ENCODE results near the gene NRIP1. TPM values are rescaled to one million over a fixed set of nuclear protein-coding genes. Genes with fewer than 3 reads are reported as not detected.

Gene NRIP1
- total and polyA plus RNA-seq, 2 of the 8 experiments (the other 6 are each of a cell fraction or from before 2014, with no cell fraction given): 1.5 to 9.3 TPM

- H3K27ac ChIP-seq (ENCODE audit: low read depth, low read length): no peak overlapping the region
- H3K79me1 ChIP-seq (ENCODE audit: low read depth, low read length): no peaks in the 10 kb centered on the region; the same call in 1 of the 2 replicates
- H3K79me2 ChIP-seq (ENCODE audit: control insufficient read depth in 1 of 2, insufficient read depth in 2 of 2, low read length in 2 of 2): peaks cover 0 to 3% of the 10 kb centered on the region in 2 experiments; a peak in 1 of 4 replicates
- H2BK120ac ChIP-seq (replicated peaks; ENCODE audit: low read depth, low read length): no peak overlapping the region
- H3K18ac ChIP-seq (ENCODE audit: extremely low read depth, low read length): no peak overlapping the region
- H3K9me3 ChIP-seq (ENCODE audit: insufficient read depth in 2 of 2, low read depth in 1 of 2, low read length in 1 of 2): no peaks in the 10 kb centered on the region
- H2AFZ ChIP-seq (ENCODE audit: low read length): no peak overlapping the region
- no peak overlapping the region for H4K8ac ChIP-seq (ENCODE audit: extremely low read depth, insufficient read depth, low read length)
- no peak overlapping the region for H4K91ac ChIP-seq (replicated peaks; ENCODE audit: insufficient read length, low read length)
- no peaks in the 10 kb centered on the region for H3K4me1 ChIP-seq (replicated peaks in 1 of 4; ENCODE audit: control insufficient read depth in 3 of 4, insufficient read depth in 4 of 4, low read length in 3 of 4)
- no peak overlapping the region for H4K5ac ChIP-seq (ENCODE audit: insufficient read length, low read depth, low read length)
- no peak overlapping the region for H2BK5ac ChIP-seq (ENCODE audit: low read depth, low read length)
- H2BK15ac ChIP-seq (ENCODE audit: low read length): no peak overlapping the region
- no peaks in the 10 kb centered on the region for H3K27me3 ChIP-seq (replicated peaks in 1 of 4; ENCODE audit: control insufficient read depth in 3 of 4, extremely low read depth in 1 of 4, insufficient read depth in 3 of 4, low read length in 3 of 4)
- peaks cover 0 to 2% of the 10 kb centered on the region in 2 experiments for H4K20me1 ChIP-seq (replicated peaks in 1 of 2; ENCODE audit: control insufficient read depth in 1 of 2, insufficient read depth in 2 of 2, low read length in 2 of 2)
- no peak overlapping the region for H2BK12ac ChIP-seq (ENCODE audit: low read depth, low read length)
- no peak overlapping the region for H3K4me2 ChIP-seq (ENCODE audit: insufficient read depth in 1 of 2, low read depth in 2 of 2, low read length in 2 of 2)
- no peaks in the 10 kb centered on the region for H3K23me2 ChIP-seq (ENCODE audit: low read depth, low read length)
- H3K9ac ChIP-seq (replicated peaks in 1 of 4; ENCODE audit: extremely low read depth in 1 of 4, low read depth in 3 of 4, low read length in 3 of 4): no peak overlapping the region
- CTCF ChIA-PET (ENCODE audit: partially characterized antibody): no interaction called here
- 92% methylated on average over 5 of the region's 5 CpGs; no CpG with 5 or more reads in 1 of the 2 experiments for WGBS, 2 experiments (ENCODE audit: extremely low coverage in 1 of 2, insufficient coverage in 1 of 2, insufficient read length in 1 of 2, insufficient replicate concordance in 2 of 2, low coverage in 1 of 2, low lambda C conversion rate in 2 of 2, missing lambda C conversion rate in 1 of 2)
- no peak for FAIRE-seq
- DNase-seq (ENCODE audit: low read depth in 1 of 2, low spot score in 2 of 2): no peak
- no peaks in the 10 kb centered on the region for H3K36me3 ChIP-seq (ENCODE audit: control insufficient read depth in 2 of 4, insufficient read depth in 4 of 4, low read length in 3 of 4)
- H3K4me3 ChIP-seq (ENCODE audit: extremely low read depth in 1 of 4, insufficient read depth in 2 of 4, low read depth in 3 of 4, low read length in 4 of 4): no peak overlapping the region
- no peak overlapping the region for H2AK5ac ChIP-seq (ENCODE audit: low read depth, low read length)
- POLR2A ChIA-PET (ENCODE audit: partially characterized antibody): no interaction called here
- H2BK20ac ChIP-seq (ENCODE audit: low read length): no peak overlapping the region
- no peak overlapping the region for H3K56ac ChIP-seq (replicated peaks; ENCODE audit: insufficient read length, low read depth, low read length)
- no peak overlapping the region for H3K14ac ChIP-seq (ENCODE audit: insufficient read length)
- no peak overlapping the region for H3K23ac ChIP-seq (ENCODE audit: insufficient read length)
- H3K4ac ChIP-seq (replicated peaks; ENCODE audit: insufficient read length, low read depth, low read length): no peak overlapping the region
- TF ChIP-seq EGR1 (IDR thresholded peaks at IDR 0.05; ENCODE audit: borderline replicate concordance, low read depth, low read length) (no peak), KDM5A (IDR thresholded peaks at IDR 0.05; ENCODE audit: low read length) (no peak), BACH1 (IDR thresholded peaks at IDR 0.05; ENCODE audit: low read length) (no peak), KDM1A (IDR thresholded peaks at IDR 0.05; ENCODE audit: borderline replicate concordance, low read length) (no peak), CEBPB (IDR thresholded peaks at IDR 0.05; ENCODE audit: low read depth, low read length) (no peak), CHD1 (IDR thresholded peaks at IDR 0.05; ENCODE audit: low read depth, low read length) (no peak), SRF (IDR thresholded peaks at IDR 0.05; ENCODE audit: low read depth, low read length) (no peak), POLR2AphosphoS5 (IDR thresholded peaks at IDR 0.05; ENCODE audit: low read depth, low read length) (no peak), TAF1 (IDR thresholded peaks at IDR 0.05; ENCODE audit: low read depth, low read length) (no peak), GTF2F1 (IDR thresholded peaks at IDR 0.05; ENCODE audit: borderline replicate concordance, low read depth, low read length) (no peak), RAD21 (IDR thresholded peaks at IDR 0.05 in 1 of 2, conservative IDR thresholded peaks at IDR 0.05 in 1 of 2; ENCODE audit: low read depth in 2 of 2, low read length in 2 of 2) (no peak), NANOG (IDR thresholded peaks at IDR 0.05; ENCODE audit: insufficient read depth, low read depth, low read length, poor library complexity, severe bottlenecking) (no peak), CREB1 (IDR thresholded peaks at IDR 0.05) (no peak), CBX8 (IDR thresholded peaks at IDR 0.05; ENCODE audit: borderline replicate concordance, low read depth, low read length) (no peak), TEAD4 (IDR thresholded peaks at IDR 0.05; ENCODE audit: low read depth, low read length) (no peak), RNF2 (IDR thresholded peaks at IDR 0.05; ENCODE audit: borderline replicate concordance, low read depth, low read length, missing control alignments, poor library complexity, severe bottlenecking) (no peak)
Measured at GRCh38 chr21:15023776-15024175, 41.0 kb downstream of the NRIP1 start.
